LNCaP clone FGC (cell line): ENCODE results near the gene TRPC4.

Experiments
- DNase-seq: peaks from one replicate; pipeline ENCODE4 v3.0.0-alpha.2; 2011; ENCODE audit warnings: low read depth
- H3K4me3 ChIP-seq: 2 replicates; pipeline ENCODE4 v1.5.1; 2011; ENCODE audit warnings: mild to moderate bottlenecking, low read depth, low read length, control low read depth
- TF ChIP-seq, protein P1 (sequence below): IDR thresholded peaks from 2 replicates; pipeline ENCODE4 v1.5.1; 2012; ENCODE audit warnings: mild to moderate bottlenecking; ENCODE audit not compliant: control insufficient read depth, insufficient read depth; ENCODE audit errors: extremely low read depth

Gene TRPC4

GRCh38 chr13:37645181-37645740 is 224.3 kb downstream of the TRPC4 start:
- DNase-seq, result no peak
- TF ChIP-seq, protein P1, sequence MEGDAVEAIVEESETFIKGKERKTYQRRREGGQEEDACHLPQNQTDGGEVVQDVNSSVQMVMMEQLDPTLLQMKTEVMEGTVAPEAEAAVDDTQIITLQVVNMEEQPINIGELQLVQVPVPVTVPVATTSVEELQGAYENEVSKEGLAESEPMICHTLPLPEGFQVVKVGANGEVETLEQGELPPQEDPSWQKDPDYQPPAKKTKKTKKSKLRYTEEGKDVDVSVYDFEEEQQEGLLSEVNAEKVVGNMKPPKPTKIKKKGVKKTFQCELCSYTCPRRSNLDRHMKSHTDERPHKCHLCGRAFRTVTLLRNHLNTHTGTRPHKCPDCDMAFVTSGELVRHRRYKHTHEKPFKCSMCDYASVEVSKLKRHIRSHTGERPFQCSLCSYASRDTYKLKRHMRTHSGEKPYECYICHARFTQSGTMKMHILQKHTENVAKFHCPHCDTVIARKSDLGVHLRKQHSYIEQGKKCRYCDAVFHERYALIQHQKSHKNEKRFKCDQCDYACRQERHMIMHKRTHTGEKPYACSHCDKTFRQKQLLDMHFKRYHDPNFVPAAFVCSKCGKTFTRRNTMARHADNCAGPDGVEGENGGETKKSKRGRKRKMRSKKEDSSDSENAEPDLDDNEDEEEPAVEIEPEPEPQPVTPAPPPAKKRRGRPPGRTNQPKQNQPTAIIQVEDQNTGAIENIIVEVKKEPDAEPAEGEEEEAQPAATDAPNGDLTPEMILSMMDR, result no peak

GRCh38 chr13:37641391-37641790 is 228.2 kb downstream of the TRPC4 start:
- DNase-seq, result no peak
- no peak overlapping the region for H3K4me3 ChIP-seq
- TF ChIP-seq, protein P1, result no peak

More at GRCh38 chr13:37645181-37645740, 224.3 kb downstream of the TRPC4 start:
- no peak overlapping the region for H3K4me3 ChIP-seq

DNA sequence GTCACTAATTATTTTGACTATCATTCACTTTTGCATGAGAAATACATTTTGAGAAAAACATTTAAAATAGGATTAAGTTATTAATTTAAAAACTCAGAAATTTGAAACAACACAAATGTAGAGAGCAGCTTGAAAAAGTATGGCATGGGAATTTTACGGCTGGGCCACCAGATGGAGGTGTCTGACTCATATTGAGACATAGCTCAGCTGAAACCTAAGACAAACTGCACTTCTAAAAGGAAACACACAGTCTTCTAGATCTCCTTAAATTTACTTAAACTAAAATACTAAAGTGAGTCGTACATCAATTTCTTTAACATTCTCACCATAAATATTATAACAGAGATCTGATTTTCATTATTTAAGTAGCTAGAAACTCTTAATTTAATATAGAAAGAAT is 229.1 kb downstream of the TRPC4 start:
- TF ChIP-seq, protein P1, result peak; percentile 23; the same call in 1 of the 2 replicates
- H3K4me3 ChIP-seq, result no peak overlapping the region
- DNase-seq, result no peak

DNA sequence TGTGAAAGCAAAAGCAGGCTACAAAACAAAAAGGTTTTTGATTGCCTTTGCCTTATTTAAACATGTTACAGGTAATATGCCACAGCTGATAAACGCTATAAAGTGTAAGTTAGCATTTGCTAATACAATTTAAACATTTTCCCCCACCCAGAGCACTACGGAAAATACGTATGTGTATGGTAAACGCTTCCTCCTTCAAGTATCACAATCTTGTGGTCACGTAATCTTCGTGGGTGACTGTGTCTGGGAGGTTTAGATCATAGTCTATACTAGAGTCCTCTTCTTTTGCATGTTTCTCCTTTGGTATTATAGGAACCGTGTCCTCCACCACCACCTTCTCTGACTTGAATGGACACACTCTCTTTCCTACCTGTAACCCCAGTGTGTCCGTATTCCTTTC is 232.9 kb downstream of the TRPC4 start:
- H3K4me3 ChIP-seq, result no peak overlapping the region
- no peak for DNase-seq
- TF ChIP-seq, protein P1, result no peak

DNA sequence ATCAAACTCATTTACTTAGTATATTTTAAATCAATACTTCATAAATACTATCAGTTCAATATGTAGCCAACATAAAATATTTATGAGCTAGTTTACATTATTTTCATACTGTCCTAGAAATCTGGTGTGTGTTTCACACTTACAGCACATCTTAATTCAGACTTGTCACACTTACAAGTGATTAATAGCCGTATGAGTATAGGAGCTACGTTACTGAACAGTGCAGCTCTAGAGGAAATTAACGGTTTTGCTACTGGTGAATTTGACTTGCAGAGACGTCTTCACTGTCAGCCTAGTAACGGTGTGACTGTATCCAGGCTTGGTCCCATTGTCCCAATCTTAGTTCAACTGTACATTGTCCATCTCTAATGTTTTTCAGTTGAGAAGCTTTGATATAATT is 237.3 kb downstream of the TRPC4 start:
- TF ChIP-seq, protein P1, result no peak
- DNase-seq, result no peak
- H3K4me3 ChIP-seq, result no peak overlapping the region

DNA sequence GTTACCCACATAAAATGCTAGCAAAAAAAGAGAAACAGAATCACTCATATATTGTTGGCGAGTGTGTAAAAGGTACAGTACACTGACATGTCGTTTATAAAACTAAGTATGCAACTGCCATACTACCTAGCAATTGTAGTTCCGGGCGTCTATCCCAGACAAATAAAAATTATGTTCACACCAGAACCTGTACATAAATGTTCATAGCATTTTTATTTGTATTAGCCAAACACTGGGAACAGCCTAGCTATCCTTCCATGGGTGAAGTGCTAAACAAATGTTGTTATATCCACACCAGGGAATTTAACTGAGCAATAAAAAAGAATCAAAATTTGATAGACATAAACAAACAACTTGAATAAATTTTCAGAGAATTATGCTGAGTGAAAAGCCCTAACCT is 242.1 kb downstream of the TRPC4 start:
- peak; percentile 92 for DNase-seq
- TF ChIP-seq, protein P1, result no peak
- H3K4me3 ChIP-seq, result no peak overlapping the region

GRCh38 chr13:37621811-37622361 is 247.7 kb downstream of the TRPC4 start:
- TF ChIP-seq, protein P1, result no peak
- no peak for DNase-seq
- H3K4me3 ChIP-seq, result no peak overlapping the region
